H9 (cell line): ENCODE results near the gene NFE2L2. TPM values are rescaled to one million over a fixed set of nuclear protein-coding genes. Genes with fewer than 3 reads are reported as not detected.

Source experiments
- DNase-seq: peaks from one replicate; pipeline ENCODE4 v3.0.0-alpha.2; 2017
- H2AFZ ChIP-seq: one replicate; pipeline ENCODE4 v1.6.1; 2013; ENCODE audit warnings: mild to moderate bottlenecking, low read length, control low read depth, moderate library complexity
- H2AK5ac ChIP-seq: 2 replicates; pipeline ENCODE4 v1.6.1; 2013; ENCODE audit warnings: low read length, control low read depth, mixed read lengths; ENCODE audit not compliant: insufficient read length
- H2BK120ac ChIP-seq: one replicate; pipeline ENCODE4 v1.6.1; 2013; ENCODE audit warnings: low read depth, mild to moderate bottlenecking, low read length, control low read depth, inconsistent platforms; ENCODE audit not compliant: poor library complexity, severe bottlenecking
- H2BK12ac ChIP-seq: 2 replicates; pipeline ENCODE4 v1.6.1; 2013; ENCODE audit warnings: low read length, control low read depth, mixed read lengths, low read depth; ENCODE audit not compliant: insufficient read length
- H2BK15ac ChIP-seq: 2 replicates; pipeline ENCODE4 v1.6.1; 2013; ENCODE audit warnings: low read depth, low read length, control low read depth
- H2BK20ac ChIP-seq: one replicate; pipeline ENCODE4 v1.6.1; 2013; ENCODE audit warnings: low read depth, mild to moderate bottlenecking, low read length, control low read depth, inconsistent platforms; ENCODE audit not compliant: poor library complexity, severe bottlenecking
- H2BK5ac ChIP-seq: 2 replicates; pipeline ENCODE4 v1.6.1; 2013; ENCODE audit warnings: low read length, control low read depth, mixed read lengths; ENCODE audit not compliant: insufficient read length
- H3K14ac ChIP-seq: 2 replicates; pipeline ENCODE4 v1.6.1; 2013; ENCODE audit warnings: low read length, control low read depth; ENCODE audit not compliant: insufficient read depth
- H3K18ac ChIP-seq: 2 replicates; pipeline ENCODE4 v1.6.1; 2013; ENCODE audit warnings: low read depth, mild to moderate bottlenecking, mixed read lengths, low read length, control low read depth; ENCODE audit not compliant: insufficient read length
- H3K23ac ChIP-seq: 2 replicates; pipeline ENCODE4 v1.6.1; 2013; ENCODE audit warnings: low read length, control low read depth, mixed read lengths, low read depth; ENCODE audit not compliant: insufficient read length
- H3K23me2 ChIP-seq: 2 replicates; pipeline ENCODE4 v1.6.1; 2013; ENCODE audit warnings: low read depth, mild to moderate bottlenecking, mixed read lengths, low read length, control low read depth; ENCODE audit not compliant: insufficient read length, poor library complexity, severe bottlenecking
- H3K27ac ChIP-seq: 2 replicates; pipeline ENCODE4 v1.5.1; 2013; ENCODE audit warnings: low read length, control low read depth, mixed read lengths, low read depth; ENCODE audit not compliant: insufficient read length
- H3K27me3 ChIP-seq: 2 replicates; pipeline ENCODE4 v1.6.1; 2013; ENCODE audit warnings: low read length, control low read depth, inconsistent platforms; ENCODE audit not compliant: insufficient read depth
- H3K4ac ChIP-seq: 2 replicates; pipeline ENCODE4 v1.6.1; 2013; ENCODE audit warnings: low read depth, mild to moderate bottlenecking, control low read depth, inconsistent platforms, low read length, moderate library complexity
- H3K4me1 ChIP-seq: 2 replicates; pipeline ENCODE4 v1.6.1; 2013; ENCODE audit warnings: low read length, control low read depth, inconsistent platforms; ENCODE audit not compliant: insufficient read depth
- H3K4me2 ChIP-seq: 2 replicates; pipeline ENCODE4 v1.6.1; 2013; ENCODE audit warnings: low read length, control low read depth, mixed read lengths; ENCODE audit not compliant: insufficient read length, insufficient read depth
- H3K56ac ChIP-seq: 2 replicates; pipeline ENCODE4 v1.6.1; 2013; ENCODE audit warnings: low read depth, mild to moderate bottlenecking, mixed read lengths, low read length, control low read depth; ENCODE audit not compliant: insufficient read length
- H3K79me1 ChIP-seq: 2 replicates; pipeline ENCODE4 v1.6.1; 2013; ENCODE audit warnings: low read depth, mild to moderate bottlenecking, moderate library complexity, low read length, control low read depth, inconsistent platforms; ENCODE audit not compliant: insufficient read depth, poor library complexity, severe bottlenecking
- H3K79me2 ChIP-seq: 2 replicates; pipeline ENCODE4 v1.6.1; 2013; ENCODE audit warnings: low read length, control low read depth, inconsistent platforms; ENCODE audit not compliant: insufficient read depth
- H3K9ac ChIP-seq: 2 replicates; pipeline ENCODE4 v1.6.1; 2013; ENCODE audit warnings: low read length, control low read depth, mixed read lengths; ENCODE audit not compliant: insufficient read length; ENCODE audit errors: extremely low read depth
- H3K9me3 ChIP-seq: one replicate; pipeline ENCODE4 v1.6.1; 2013; ENCODE audit warnings: low read depth, low read length, inconsistent platforms; ENCODE audit not compliant: control insufficient read depth
- H3T11ph ChIP-seq: one replicate; pipeline ENCODE4 v1.6.1; 2013; ENCODE audit warnings: mild to moderate bottlenecking, low read length, control low read depth, inconsistent platforms
- H4K20me1 ChIP-seq: one replicate; pipeline ENCODE4 v1.6.1; 2013; ENCODE audit not compliant: control insufficient read depth, insufficient read length, insufficient read depth
- H4K5ac ChIP-seq: 2 replicates; pipeline ENCODE4 v1.6.1; 2013; ENCODE audit warnings: low read depth, mild to moderate bottlenecking, mixed read lengths, low read length, control low read depth; ENCODE audit not compliant: insufficient read length
- H4K8ac ChIP-seq: replicated peaks from 2 replicates; pipeline ENCODE4 v1.6.1; 2013; ENCODE audit warnings: low read length, control low read depth, mixed read lengths, low read depth; ENCODE audit not compliant: insufficient read length
- H4K91ac ChIP-seq: 2 replicates; pipeline ENCODE4 v1.6.1; 2013; ENCODE audit warnings: low read depth, mild to moderate bottlenecking, moderate library complexity, mixed read lengths, low read length, control low read depth; ENCODE audit not compliant: insufficient read length
- H3K27ac Mint-ChIP-seq, 3 experiments: 2 replicates in 2 of 3; 3 replicates in 1 of 3; pipeline ENCODE4 v1.8.0; 2020 to 2021; ENCODE audit warnings: mixed read lengths in 3 of 3, mild to moderate bottlenecking in 1 of 3, moderate library complexity in 1 of 3
- H3K27me3 Mint-ChIP-seq: 2 replicates; pipeline ENCODE4 v1.8.0; 2021; ENCODE audit warnings: low read depth, mild to moderate bottlenecking, moderate library complexity, mixed read lengths
- H3K36me3 Mint-ChIP-seq, 3 experiments: 2 replicates in 2 of 3; 3 replicates in 1 of 3; pipeline ENCODE4 v1.8.0; 2020 to 2021; ENCODE audit warnings: low read depth in 3 of 3, mixed read lengths in 3 of 3; ENCODE audit not compliant: insufficient read depth in 1 of 3
- H3K4me1 Mint-ChIP-seq, 2 experiments: 2 replicates each; pipeline ENCODE4 v1.8.0; 2020; ENCODE audit warnings: mixed read lengths in 2 of 2
- H3K4me3 Mint-ChIP-seq, 2 experiments: 2 replicates in 1 of 2; 3 replicates in 1 of 2; pipeline ENCODE4 v1.8.0; 2020 to 2021; ENCODE audit warnings: mild to moderate bottlenecking in 2 of 2, mixed read lengths in 2 of 2, moderate library complexity in 1 of 2
- H3K9me3 Mint-ChIP-seq, 2 experiments: 2 replicates in 1 of 2; 3 replicates in 1 of 2; pipeline ENCODE4 v1.8.0; 2020; ENCODE audit warnings: mild to moderate bottlenecking in 2 of 2, mixed read lengths in 2 of 2, moderate library complexity in 1 of 2
- CTCF ChIP-seq: fragments of 200-600 bp; sonication (generic); conservative IDR thresholded peaks from 3 replicates; pipeline ENCODE4 v1.8.0; 2021; ENCODE audit warnings: antibody characterized with exemption, mild to moderate bottlenecking
- WGBS: extraction: QIAGEN DNeasy Blood & Tissue Kit; methylation state at CpG from one replicate; pipeline ENCODE4 v1.1.7; 2013; ENCODE audit warnings: missing lambda C conversion rate, low lambda C conversion rate, mixed read lengths; ENCODE audit not compliant: insufficient read length; ENCODE audit errors: extremely low coverage; 5-methylcytosine and 5-hydroxymethylcytosine counted together
- total RNA-seq: library from RNA; stranded (reverse); gene quantifications from 2 replicates; pipeline ENCODE4 v1.2.1, GENCODE V29; 2021

NFE2L2 gene
- total RNA-seq, 1 experiment from 2014 or later: 42.5 TPM

GRCh38 chr2:177295484-177295883, 31.0 kb upstream of the NFE2L2 start:
- peaks cover 0 to 4% (median 0%) of the 10 kb centered on the region in 3 experiments; a peak in 1 of 7 replicates for H3K36me3 Mint-ChIP-seq
- Histone ChIP-seq H2BK15ac (no peak overlapping the region), H3K79me2 (no peaks in the 10 kb centered on the region), H3K9ac (no peak overlapping the region), H2BK20ac (no peak overlapping the region), H3K4ac (no peak overlapping the region), H2AFZ (no peak overlapping the region), H3K79me1 (no peaks in the 10 kb centered on the region), H2BK12ac (no peak overlapping the region), H4K8ac (no peak overlapping the region), H4K20me1 (no peaks in the 10 kb centered on the region), H3K56ac (no peak overlapping the region), H3K18ac (no peak overlapping the region), H3K9me3 (no peaks in the 10 kb centered on the region), H4K5ac (no peak overlapping the region), H2BK5ac (no peak overlapping the region), H2BK120ac (no peak overlapping the region), H2AK5ac (no peak overlapping the region), H3T11ph (no peak overlapping the region), H3K27ac (no peak overlapping the region), H3K23me2 (no peaks in the 10 kb centered on the region), H4K91ac (no peak overlapping the region), H3K27me3 (no peaks in the 10 kb centered on the region), H3K14ac (no peak overlapping the region), H3K4me1 (no peaks in the 10 kb centered on the region), H3K4me2 (no peak overlapping the region), H3K23ac (no peak overlapping the region)
- H3K4me3 Mint-ChIP-seq: no peak overlapping the region
- peak overlapping the region in 2 of 3 experiments; percentile 28 to 78; a peak in 1 of 7 replicates for H3K27ac Mint-ChIP-seq
- peaks cover 0 to 5% of the 10 kb centered on the region in 2 experiments; a peak in 3 of 4 replicates for H3K4me1 Mint-ChIP-seq
- H3K27me3 Mint-ChIP-seq: no peaks in the 10 kb centered on the region
- no peak for DNase-seq
- no peak for TF ChIP-seq CTCF
- no peaks in the 10 kb centered on the region for H3K9me3 Mint-ChIP-seq
- no CpG with 5 or more reads among the region's 3 CpGs for WGBS
